CD4-positive, alpha-beta T cell treated with Interleukin-6 for 4 hours (primary cell): ENCODE results near the gene ATP5F1B.

Experiments
- DNase-seq: peaks from one replicate; pipeline ENCODE4 v3.0.0-alpha.2; 2020; ENCODE audit warnings: mixed read lengths

ATP5F1B gene

DNA sequence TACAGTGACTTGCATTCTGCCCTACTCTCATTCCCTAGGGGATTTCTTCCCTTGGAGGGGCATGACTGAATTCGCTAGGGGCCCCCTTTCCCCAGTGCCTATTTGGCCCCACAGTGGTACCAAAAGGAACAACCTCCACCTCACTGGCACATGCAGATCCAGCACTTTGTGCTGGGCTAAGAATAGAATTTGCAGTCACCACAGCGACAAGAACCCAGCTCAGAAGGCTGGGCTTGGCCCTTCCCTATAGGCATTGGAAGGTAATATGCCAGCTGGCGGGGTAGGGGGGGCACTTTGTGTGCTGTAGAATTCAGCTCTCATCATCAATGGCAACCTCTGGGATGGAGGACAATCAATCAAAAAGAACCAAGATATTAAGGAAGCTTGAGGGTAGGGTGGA is 29.5 kb downstream of the ATP5F1B start:
- no peak for DNase-seq

DNA sequence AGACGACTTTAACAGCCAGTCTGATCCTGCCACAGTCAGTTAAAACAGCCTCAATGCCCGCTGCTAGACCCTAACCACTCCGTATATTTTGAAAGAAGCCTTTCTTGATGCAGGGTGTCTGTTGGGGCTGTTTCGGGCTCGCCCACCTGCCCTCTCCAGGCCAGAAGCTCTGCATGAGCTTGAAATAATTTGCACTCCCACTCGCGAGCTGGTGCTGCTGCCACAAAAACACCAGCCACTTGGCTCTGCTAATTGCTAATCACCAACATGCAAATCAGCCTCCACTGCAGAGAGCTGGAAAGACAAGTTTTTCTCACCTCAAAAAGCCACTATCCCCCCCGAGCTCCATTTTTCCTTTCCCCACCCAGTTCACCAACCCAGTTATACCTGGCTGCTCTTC is 31.2 kb downstream of the ATP5F1B start:
- DNase-seq, result no peak

DNA sequence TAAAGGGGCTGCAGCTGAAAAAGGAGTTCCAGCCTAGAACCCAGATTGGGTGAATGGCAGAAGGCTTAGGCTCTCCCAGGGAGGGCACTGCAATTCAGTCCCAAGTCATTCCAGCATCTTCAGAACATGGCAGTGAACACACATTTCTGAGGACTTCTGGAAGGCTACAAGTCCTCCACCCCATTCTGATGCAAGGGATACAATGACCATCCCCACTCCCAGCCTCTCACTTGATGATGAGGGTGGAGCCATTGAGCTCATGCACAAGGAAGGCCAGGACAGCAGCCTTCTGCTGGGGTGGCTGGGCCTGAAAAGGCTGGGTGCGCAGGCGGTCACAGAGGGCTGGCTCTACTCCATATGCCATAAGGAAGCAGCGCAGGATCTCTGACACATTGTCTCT is 41.4 kb downstream of the ATP5F1B start:
- DNase-seq, result no peak

DNA sequence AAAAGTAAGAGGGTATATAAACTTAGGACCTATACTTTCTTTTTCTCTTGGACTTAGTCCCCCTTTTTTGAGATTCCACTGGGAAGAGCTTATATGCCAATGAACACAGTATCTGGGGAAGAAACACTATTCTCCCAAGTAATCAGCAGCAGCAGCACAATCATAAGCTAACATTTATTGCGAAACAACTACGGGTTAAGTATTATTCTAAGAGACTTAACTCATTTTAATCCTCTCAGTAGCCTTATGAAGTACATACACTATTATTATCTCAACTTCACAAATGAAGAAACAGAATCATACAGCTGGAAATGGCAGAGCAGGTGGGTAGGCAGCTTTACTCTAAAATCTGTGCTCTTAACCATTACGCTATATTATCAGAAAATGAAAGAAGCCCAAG is 43.5 kb downstream of the ATP5F1B start:
- no peak for DNase-seq

DNA sequence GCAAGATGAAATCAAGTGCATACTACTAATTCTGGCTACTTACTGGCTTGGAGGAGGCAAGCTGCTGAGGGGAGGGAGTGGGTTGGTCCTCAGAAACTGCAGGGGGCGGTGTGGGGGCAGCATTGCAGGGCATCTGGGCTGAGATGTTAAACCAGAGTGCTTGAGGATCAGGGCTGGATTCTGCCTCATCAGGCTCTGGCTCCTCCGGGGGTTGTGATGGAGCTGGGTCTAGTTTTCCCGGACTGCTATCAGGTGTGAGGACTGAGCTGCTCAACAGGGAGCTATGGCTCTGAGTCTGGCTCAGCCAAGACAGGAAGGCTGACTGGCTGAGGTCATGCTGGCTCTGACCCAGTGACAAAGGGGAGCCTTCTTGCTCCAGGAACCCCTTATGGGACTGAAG is 44.3 kb downstream of the ATP5F1B start:
- peak; percentile 55 for DNase-seq

DNA sequence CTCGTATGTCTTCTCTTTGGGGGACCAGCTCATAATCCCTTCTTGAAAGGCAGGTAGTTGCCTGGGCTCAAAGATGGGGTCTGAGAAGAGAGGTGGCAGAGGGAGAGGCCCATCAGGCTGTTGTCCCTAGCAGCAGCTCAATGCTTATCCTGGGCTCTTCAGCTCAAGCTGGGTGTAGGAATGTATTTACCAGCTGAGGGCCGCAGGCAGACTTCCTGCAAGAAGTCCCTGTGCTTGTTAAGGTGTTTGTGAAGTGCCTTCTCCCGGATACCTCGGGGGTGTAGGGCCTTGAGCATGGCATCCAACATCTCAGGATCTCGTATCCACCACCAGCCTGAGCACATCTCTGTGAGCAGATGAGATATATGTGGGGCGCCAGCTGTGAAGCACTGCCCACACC is 45.0 kb downstream of the ATP5F1B start:
- DNase-seq, result no peak

DNA sequence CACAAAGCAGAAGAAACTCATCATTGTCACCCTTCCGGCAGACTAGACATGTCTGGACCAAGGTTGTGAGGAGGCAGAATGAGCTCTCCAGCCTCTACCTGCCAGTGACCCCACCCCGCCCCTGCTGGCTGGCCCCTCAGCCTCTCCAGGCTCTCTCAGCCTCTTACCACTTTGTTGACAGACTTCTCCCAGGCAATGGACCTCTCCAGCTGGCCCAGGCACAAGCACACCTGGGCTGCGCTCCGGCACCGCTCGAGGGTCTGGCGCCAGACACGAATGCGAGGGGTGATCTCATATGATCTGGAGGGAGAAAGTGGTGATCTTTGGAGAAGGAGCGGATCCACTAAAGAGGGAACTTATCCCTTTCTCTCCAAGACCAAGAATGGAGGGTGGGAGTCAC is 46.0 kb downstream of the ATP5F1B start:
- DNase-seq, result no peak

DNA sequence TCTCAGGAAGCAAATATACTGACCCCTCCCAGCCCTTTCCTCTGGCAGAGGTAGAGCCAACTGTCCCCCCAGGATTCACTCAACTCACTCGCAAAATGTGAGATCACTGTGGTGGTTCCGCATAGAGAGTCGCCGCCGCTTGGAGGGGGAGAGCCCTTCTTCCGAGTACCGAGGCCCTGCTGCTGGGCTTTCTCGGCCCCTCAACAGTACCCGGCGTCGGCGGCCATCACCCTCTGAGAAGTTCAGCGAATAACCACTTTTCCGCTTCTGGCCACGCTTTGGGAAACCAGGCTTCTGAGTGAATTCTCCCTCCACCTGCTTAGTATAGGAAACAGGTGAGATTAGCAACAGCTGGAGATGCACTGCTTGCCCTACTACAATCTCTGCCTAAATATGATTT is 46.7 kb downstream of the ATP5F1B start:
- no peak for DNase-seq

DNA sequence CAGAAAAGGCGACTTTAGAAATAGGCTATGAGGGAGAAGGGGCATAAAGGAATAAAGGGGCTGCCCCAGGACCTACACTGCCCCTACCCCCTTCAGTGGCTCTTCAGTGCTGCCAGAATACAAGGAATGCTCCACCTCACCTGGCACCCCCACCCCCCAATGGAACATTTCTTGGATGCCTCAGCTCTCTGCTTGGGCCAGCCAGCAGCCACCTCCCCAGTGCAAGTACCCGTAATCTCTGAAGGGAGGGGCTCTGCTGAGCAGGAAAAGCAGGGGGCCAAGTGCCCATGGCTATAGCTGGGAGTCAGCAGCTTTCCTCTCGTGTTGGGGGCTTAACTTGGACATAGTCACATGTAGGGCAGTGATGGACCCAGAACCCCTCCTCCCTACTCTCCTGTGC is 49.0 kb downstream of the ATP5F1B start:
- no peak for DNase-seq

DNA sequence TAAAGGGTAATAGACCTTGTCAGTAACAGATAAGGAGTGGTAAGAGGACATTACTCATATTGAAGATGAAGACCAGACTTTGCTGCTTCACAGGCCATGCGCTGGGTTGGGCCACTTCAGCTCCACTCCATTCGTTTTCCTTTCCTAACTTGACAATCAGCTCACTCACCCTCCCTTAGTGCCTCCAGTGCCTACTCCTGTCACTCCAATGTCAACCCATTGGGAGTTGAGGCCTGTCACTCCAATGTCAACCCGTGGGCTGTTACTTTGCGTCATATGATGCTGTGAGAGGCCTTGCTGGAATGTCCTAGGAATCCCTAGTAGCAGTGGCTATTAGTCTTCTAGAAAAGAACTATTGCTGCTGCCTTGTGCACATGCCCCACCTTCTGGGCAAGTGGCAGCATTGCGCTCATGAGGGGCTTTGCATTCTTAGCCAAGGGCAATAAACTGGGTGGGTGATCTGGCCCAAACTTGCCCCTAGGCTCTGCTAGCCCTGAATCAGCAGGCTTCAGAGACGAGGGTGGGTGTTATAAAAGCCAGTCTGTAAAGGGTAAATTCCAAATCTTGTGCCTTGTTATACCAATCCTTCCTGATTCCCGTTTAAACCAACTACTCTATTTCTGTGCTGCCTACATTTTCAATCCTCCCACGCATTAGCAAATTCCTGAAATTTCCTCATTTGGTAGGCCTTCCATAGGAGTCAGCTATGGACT is 51.7 kb downstream of the ATP5F1B start:
- peak; percentile 67 for DNase-seq

DNA sequence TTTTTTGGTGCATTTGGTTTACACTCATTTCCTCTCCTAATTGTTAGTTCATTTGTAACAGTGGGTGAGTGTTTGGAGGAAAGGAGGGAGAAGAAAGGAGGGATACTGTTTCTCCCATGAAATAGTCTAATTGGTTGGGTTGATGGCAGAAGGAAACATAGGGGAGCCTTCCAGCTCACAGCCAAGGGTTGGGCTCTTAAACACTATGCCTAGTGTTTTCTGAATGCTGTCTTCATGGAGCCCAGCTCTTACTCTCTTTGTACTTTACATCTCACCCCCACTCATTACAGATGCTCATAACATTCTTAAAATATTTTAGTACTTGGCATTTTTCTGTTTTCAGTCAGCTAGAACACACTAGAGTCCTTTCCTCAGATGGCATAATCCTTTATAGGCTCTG is 53.8 kb downstream of the ATP5F1B start:
- DNase-seq, result no peak

DNA sequence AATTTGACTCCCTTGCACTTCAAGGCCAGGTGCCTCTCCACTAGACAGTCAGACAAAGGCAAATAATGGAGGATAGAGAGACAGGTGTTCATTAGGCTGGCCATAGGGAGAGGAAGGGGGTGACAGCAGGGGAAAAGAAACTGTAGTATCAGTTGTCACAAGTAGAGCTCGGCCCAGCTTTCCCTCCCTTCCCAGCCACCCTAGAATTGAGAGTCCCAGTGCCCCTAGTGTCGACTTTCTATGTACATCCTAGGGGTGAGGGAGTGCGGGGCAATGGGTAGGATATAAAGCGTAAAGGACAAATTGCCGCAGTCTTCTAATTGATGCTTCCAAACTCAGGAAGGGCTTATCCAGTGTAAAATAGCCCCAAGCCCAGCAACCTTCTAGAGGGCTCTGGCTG is 54.7 kb downstream of the ATP5F1B start:
- DNase-seq, result no peak

DNA sequence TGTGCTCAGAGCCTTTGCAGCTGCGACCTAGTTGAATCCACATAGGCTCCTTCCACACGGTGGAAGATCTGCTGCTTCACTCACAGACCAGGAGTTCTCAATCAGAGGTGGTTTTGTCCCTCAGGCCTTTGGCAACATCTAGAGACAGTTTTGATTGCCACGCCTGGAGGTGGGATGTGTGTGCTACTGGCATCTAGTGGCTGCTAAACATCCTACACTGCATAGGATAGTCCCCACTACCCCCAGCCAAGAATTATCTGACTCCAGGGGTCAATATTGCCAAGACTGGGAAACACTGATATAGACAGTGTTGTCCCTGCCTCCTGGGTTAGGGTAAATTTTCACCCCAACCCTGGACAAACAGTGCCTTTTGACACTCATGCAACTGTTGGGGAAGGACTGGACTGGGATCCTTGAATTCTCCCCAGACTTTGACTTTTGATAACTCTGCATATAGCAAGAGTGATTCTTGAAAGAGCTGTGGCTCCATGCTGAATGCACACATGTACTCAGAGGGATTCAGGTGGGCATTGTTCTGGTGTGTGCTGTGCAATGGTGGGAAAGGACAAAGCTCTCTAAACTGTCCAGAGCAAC is 55.5 kb downstream of the ATP5F1B start:
- peak; percentile 23 for DNase-seq

DNA sequence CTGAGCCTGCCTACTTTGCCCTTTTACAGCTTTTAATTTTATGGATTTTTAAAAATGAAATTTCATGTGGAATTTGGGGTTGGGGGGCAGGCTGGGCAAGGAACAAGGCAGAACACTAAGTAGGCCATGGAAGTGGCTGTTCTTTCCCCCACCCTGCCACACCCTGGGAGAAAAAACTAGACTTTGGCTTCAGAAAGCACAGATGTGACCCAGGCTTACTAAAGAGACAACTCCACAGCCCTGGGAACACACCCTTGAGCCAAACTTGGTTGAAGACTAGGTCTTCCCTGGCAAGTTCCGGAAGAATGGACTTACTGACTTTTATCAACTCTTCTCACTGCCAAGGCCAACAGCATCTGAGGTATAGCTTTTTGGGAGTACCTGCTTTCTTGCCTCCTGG is 56.0 kb downstream of the ATP5F1B start:
- DNase-seq, result no peak
